PC-9 (cell line): ENCODE results near the gene FBP1. TPM values are rescaled to one million over a fixed set of nuclear protein-coding genes. Genes with fewer than 3 reads are reported as not detected.

Experiments used
- BruUV-seq: library from RNA; stranded (reverse); fragments of 400-500 nt; replicated peaks from 2 replicates; lab custom pipeline; 2021; lab: Mats Ljungman, UMichigan
- CTCF ChIA-PET: fragments of 300-600 bp; sonication (Branson Sonifier 250); formaldehyde crosslinking; loops from one replicate; lab custom pipeline; 2022; ENCODE audit warnings: antibody characterized with exemption; lab: Charles Lee
- POLR2A ChIA-PET: fragments of 300-600 bp; sonication (Branson Sonifier 250); formaldehyde crosslinking; loops from one replicate; lab custom pipeline; 2022; ENCODE audit warnings: antibody characterized with exemption; ENCODE audit not compliant: unreplicated experiment; lab: Charles Lee
- DNase-seq, 2 experiments: peaks; one replicate each; pipeline versions ENCODE4 v3.0.0 to v3.0.0-alpha.2; 2015 to 2022; ENCODE audit warnings: mixed read lengths in 1 of 2
- H2AFZ ChIP-seq: fragments of 200-600 bp; sonication (generic); 2 replicates; pipeline ENCODE4 v1.8.1; 2017; ENCODE audit warnings: antibody characterized with exemption
- H3F3A ChIP-seq: fragments of 200-600 bp; sonication (generic); 2 replicates; pipeline ENCODE4 v1.8.1; 2017; ENCODE audit warnings: antibody characterized with exemption, mild to moderate bottlenecking, low read depth; ENCODE audit not compliant: insufficient read depth
- H3K27ac ChIP-seq: fragments of 200-600 bp; sonication (generic); 2 replicates; pipeline ENCODE4 v1.6.1; 2016; ENCODE audit warnings: mixed run types
- H3K27me3 ChIP-seq: fragments of 200-600 bp; sonication (generic); 2 replicates; pipeline ENCODE4 v1.6.1; 2016; ENCODE audit warnings: low read depth, mixed run types; ENCODE audit not compliant: insufficient read depth
- H3K36me3 ChIP-seq: fragments of 200-600 bp; sonication (generic); 2 replicates; pipeline ENCODE4 v1.6.1; 2016; ENCODE audit warnings: low read depth, mixed run types
- H3K4me1 ChIP-seq: fragments of 200-600 bp; sonication (generic); replicated peaks from 2 replicates; pipeline ENCODE4 v1.6.1; 2016; ENCODE audit warnings: mixed run types; ENCODE audit not compliant: insufficient read depth
- H3K4me2 ChIP-seq: fragments of 200-600 bp; sonication (generic); 2 replicates; pipeline ENCODE4 v1.6.1; 2017; ENCODE audit warnings: mixed run types
- H3K4me3 ChIP-seq: fragments of 200-600 bp; sonication (generic); 2 replicates; pipeline ENCODE4 v1.6.1; 2016; ENCODE audit warnings: mixed run types
- H3K79me2 ChIP-seq: fragments of 200-600 bp; sonication (generic); 2 replicates; pipeline ENCODE4 v1.6.1; 2017; ENCODE audit warnings: low read depth, mixed run types
- H3K9me2 ChIP-seq: fragments of 200-600 bp; sonication (generic); 2 replicates; pipeline ENCODE4 v1.8.1; 2017; ENCODE audit warnings: mild to moderate bottlenecking; ENCODE audit not compliant: insufficient read depth
- H3K9me3 ChIP-seq: fragments of 200-600 bp; sonication (generic); 2 replicates; pipeline ENCODE4 v1.8.1; 2016; ENCODE audit warnings: low read depth; ENCODE audit not compliant: insufficient read depth
- H4K20me1 ChIP-seq: fragments of 200-600 bp; sonication (generic); 2 replicates; pipeline ENCODE4 v1.8.1; 2017; ENCODE audit not compliant: insufficient read depth
- EZH2 ChIP-seq: fragments of 200-600 bp; sonication (generic); IDR thresholded peaks from 2 replicates; pipeline ENCODE4 v1.8.0; 2017; ENCODE audit warnings: antibody characterized with exemption, low read depth
- intact Hi-C: fragments of 100-400 bp; cut with micrococcal nuclease; formaldehyde crosslinking; loops from one replicate; pipeline ENCODE4 v1.10.0; 2022; ENCODE audit not compliant: unreplicated experiment
- total RNA-seq: library from RNA; stranded (reverse); gene quantifications from 2 replicates; pipeline ENCODE4 v1.2.3, GENCODE V29; 2021
- TF ChIP-seq, protein P1 (sequence below): fragments of 200-600 bp; sonication (generic); conservative IDR thresholded peaks from 2 replicates; pipeline ENCODE4 v1.6.1; 2017; ENCODE audit warnings: mixed run types, antibody characterized with exemption, mild to moderate bottlenecking, moderate library complexity

FBP1 gene
- total RNA-seq, 1 experiment from 2014 or later: 34.9 TPM

DNA sequence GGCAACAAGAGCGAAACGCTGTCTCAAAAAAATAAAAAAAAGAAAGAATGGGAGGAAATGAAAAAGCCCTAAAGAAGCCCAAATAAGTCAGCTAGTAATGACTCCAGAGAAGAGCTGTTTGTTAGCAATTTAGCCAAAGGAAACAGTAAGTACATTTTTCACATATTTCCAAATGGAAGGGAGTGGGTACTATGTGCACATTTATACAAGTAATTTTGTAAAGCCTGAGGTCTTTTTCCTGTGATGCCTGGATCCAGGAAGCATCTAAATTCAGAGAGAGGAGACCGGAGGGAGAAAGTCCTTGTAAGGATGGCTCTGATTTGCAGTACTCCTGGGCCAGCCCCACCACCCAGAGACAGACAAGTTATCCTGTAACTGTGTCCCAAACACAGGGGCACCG is 14.7 kb downstream of the FBP1 start:
- Histone ChIP-seq H3K4me2 (no peak overlapping the region), H3K79me2 (peaks cover 32% of the 10 kb centered on the region), H3K4me1 (peaks cover 1% of the 10 kb centered on the region), H4K20me1 (no peaks in the 10 kb centered on the region; the same call in 1 of the 2 replicates), H3K27me3 (no peaks in the 10 kb centered on the region), H3K9me3 (no peaks in the 10 kb centered on the region), H3K9me2 (no peaks in the 10 kb centered on the region), H3F3A (no peaks in the 10 kb centered on the region; the same call in 1 of the 2 replicates), H3K27ac (no peak overlapping the region), H3K36me3 (no peaks in the 10 kb centered on the region), H2AFZ (no peak overlapping the region), H3K4me3 (no peak overlapping the region)
- no TSS peak for BruUV-seq
- TF ChIP-seq, protein P1, sequence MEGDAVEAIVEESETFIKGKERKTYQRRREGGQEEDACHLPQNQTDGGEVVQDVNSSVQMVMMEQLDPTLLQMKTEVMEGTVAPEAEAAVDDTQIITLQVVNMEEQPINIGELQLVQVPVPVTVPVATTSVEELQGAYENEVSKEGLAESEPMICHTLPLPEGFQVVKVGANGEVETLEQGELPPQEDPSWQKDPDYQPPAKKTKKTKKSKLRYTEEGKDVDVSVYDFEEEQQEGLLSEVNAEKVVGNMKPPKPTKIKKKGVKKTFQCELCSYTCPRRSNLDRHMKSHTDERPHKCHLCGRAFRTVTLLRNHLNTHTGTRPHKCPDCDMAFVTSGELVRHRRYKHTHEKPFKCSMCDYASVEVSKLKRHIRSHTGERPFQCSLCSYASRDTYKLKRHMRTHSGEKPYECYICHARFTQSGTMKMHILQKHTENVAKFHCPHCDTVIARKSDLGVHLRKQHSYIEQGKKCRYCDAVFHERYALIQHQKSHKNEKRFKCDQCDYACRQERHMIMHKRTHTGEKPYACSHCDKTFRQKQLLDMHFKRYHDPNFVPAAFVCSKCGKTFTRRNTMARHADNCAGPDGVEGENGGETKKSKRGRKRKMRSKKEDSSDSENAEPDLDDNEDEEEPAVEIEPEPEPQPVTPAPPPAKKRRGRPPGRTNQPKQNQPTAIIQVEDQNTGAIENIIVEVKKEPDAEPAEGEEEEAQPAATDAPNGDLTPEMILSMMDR: no peak
- no peak for TF ChIP-seq EZH2
- no peak for DNase-seq
- ChIA-PET POLR2A (no interaction called here), CTCF (no interaction called here)
- intact Hi-C loops: no loop called here

DNA sequence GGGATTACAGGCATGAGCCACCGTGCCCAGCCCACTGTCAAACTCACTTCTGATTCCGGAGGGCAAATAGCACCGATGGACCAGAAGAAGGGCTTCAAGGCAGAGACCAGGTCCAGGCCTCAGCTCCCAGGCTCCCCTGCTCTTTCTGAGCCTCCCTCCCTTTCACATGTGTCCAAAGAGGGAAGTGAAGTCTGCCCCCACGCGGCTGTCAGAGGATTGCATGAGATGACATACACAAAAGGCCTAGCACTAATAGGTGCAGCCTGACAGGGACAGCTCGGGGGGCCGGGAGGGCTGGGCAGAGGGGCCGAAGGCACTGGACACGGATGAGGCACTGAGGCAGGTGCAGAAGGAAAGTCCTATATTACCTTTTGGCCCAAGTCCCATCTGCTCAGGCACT is 16.1 kb downstream of the FBP1 start:
- Histone ChIP-seq H3K4me1 (no peaks in the 10 kb centered on the region), H3F3A (no peaks in the 10 kb centered on the region; the same call in 1 of the 2 replicates), H3K4me2 (no peak overlapping the region), H2AFZ (no peak overlapping the region), H3K9me3 (no peaks in the 10 kb centered on the region), H3K36me3 (no peaks in the 10 kb centered on the region), H3K9me2 (no peaks in the 10 kb centered on the region), H4K20me1 (no peaks in the 10 kb centered on the region; the same call in 1 of the 2 replicates), H3K4me3 (no peak overlapping the region), H3K27ac (no peak overlapping the region), H3K27me3 (no peaks in the 10 kb centered on the region), H3K79me2 (peaks cover 20% of the 10 kb centered on the region)
- TF ChIP-seq EZH2: no peak
- TF ChIP-seq, protein P1: no peak
- intact Hi-C loops: no loop called here
- DNase-seq: no peak
- CTCF ChIA-PET: no interaction called here
- BruUV-seq: no TSS peak
- POLR2A ChIA-PET: no interaction called here

DNA sequence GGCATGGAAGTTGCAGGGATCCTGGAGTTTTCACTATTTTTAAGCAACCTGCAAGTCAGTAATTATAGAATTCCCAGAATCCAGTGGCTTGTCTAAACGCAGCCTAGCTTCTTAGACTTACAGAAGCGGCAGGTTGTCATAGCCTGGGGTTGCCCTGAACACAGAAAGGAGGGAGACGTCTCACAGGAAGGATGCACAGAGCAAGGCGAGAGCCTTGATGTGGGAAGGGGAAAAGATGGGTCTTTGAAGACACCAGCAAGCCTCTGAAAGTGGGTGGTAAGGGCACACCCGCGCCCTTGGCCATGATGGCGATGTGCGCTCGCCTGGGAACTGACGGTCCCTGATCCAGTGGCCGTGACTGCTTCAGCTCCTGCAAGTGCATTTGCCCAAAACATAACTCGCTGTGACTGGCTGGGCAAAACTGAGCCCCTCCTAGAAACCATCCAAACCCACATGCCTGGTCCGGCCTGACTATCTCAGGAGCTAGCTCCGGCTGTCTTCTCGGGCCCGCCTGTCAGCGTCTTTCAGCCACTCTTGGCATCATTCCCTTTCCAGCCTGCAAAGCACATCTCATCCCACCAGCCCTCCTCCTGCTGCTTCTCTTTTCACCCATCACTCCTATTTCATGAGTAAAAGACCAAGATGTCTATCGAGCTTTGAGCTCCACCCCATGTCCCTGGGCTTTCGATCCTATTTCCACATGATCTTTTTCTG is 17.1 kb downstream of the FBP1 start:
- CTCF ChIA-PET: no interaction called here
- H3F3A ChIP-seq: peaks cover 9% of the 10 kb centered on the region; the same call in 1 of the 2 replicates
- peaks cover 11% of the 10 kb centered on the region for H3K79me2 ChIP-seq
- H3K9me3 ChIP-seq: no peaks in the 10 kb centered on the region
- H3K27me3 ChIP-seq: no peaks in the 10 kb centered on the region
- no peak for DNase-seq
- no peaks in the 10 kb centered on the region for H3K4me1 ChIP-seq
- no peak overlapping the region for H3K27ac ChIP-seq
- no peak overlapping the region for H3K4me2 ChIP-seq
- H4K20me1 ChIP-seq: no peaks in the 10 kb centered on the region; the same call in 1 of the 2 replicates
- no peaks in the 10 kb centered on the region for H3K9me2 ChIP-seq
- TF ChIP-seq EZH2: no peak
- TF ChIP-seq, protein P1: no peak
- no peak overlapping the region for H2AFZ ChIP-seq
- intact Hi-C loops: no loop called here
- H3K36me3 ChIP-seq: peaks cover 9% of the 10 kb centered on the region
- BruUV-seq: no TSS peak
- no peak overlapping the region for H3K4me3 ChIP-seq
- POLR2A ChIA-PET: no interaction called here
